GM12875 (cell line): ENCODE measurements around the gene RSPRY1.

ENCODE experiments used
- H3K4me3 ChIP-seq: one replicate; pipeline ENCODE4 v1.5.1; 2011; ENCODE audit warnings: low read depth, low read length, control low read depth
- TF ChIP-seq, protein P1 (sequence below): IDR thresholded peaks from 2 replicates; pipeline ENCODE4 v1.5.1; 2011; ENCODE audit warnings: low read depth, mild to moderate bottlenecking, control low read depth, inconsistent platforms, low read length, moderate library complexity, borderline replicate concordance; ENCODE audit not compliant: insufficient read depth

Gene RSPRY1

DNA sequence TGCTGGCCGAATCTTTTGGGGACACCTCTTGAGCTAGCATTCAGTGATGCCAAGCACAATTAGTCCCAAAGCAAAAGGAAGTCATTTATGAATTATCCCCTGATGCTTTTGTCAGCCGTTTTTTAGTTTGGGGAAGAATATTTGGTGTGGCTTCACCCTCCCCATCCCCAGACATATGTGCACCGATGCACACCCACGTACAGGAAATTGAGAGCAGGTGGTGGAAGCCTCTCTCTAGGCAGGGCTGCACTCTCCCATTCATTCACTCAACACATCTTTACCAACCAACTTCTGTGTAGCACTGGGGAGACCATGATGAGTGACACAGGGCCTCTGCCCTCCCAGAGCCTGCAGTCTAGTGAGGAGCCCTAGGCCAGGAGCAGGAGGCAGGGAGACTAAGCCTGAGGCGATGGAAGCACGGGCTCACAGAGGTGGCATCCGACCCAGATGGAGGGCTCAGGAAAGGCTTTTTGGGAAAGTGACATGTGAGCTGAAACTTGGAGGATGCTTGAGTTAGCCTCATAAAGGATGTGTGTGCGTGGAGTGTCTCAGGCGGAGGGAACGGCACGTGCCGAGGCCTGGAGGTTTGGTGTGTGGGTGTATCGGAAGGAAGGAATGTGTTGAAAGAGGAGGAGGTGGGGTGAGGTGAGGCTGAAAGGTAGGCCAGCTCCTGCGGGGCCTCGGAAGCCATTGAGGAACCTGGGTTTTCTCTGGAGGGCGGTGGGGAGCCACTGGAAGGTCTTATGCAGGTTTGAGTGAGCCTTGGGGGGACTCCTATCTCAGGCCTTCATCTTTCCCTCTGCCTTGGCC, 44.1 kb upstream of the RSPRY1 start:
- TF ChIP-seq, protein P1, sequence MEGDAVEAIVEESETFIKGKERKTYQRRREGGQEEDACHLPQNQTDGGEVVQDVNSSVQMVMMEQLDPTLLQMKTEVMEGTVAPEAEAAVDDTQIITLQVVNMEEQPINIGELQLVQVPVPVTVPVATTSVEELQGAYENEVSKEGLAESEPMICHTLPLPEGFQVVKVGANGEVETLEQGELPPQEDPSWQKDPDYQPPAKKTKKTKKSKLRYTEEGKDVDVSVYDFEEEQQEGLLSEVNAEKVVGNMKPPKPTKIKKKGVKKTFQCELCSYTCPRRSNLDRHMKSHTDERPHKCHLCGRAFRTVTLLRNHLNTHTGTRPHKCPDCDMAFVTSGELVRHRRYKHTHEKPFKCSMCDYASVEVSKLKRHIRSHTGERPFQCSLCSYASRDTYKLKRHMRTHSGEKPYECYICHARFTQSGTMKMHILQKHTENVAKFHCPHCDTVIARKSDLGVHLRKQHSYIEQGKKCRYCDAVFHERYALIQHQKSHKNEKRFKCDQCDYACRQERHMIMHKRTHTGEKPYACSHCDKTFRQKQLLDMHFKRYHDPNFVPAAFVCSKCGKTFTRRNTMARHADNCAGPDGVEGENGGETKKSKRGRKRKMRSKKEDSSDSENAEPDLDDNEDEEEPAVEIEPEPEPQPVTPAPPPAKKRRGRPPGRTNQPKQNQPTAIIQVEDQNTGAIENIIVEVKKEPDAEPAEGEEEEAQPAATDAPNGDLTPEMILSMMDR = no peak
- no peak overlapping the region for H3K4me3 ChIP-seq

DNA sequence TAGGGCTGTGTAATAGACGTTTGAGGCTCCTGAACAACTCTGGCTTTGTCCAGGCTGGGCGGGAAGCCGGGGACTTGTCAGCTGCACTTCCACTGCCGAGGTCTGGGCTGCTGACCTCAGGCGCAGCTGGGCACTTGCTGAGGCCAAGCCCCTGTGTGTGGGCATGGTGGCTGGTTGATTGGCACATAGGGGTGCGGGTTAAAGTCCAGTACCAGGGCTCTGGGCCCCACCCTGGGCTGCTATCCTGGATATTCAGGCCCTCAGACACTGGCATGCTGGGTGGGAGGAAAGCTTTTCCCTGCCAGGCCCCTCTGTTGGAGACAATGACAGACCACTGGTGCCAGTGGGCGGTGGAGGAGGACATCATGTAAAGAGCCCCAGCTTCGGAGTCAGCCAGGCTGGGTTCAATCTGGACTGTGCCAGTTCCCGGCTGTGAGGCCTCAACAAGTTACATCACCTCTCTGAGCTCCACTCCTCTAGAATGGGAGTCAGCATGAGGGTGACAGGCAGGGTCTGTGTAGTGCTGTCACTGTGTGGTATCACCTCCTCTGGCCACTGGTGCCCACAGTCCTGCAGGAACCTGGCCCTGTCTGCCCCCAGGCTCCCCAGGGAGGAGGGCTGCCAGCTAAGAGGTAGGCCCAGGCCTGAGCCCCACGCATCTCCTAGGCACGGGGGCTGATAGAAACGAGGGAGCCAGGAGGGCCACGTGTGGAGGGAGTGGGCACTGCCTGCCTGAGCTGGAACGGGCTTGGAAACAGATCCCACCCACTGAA, 42.8 kb upstream of the RSPRY1 start:
- TF ChIP-seq, protein P1 = no peak
- no peak overlapping the region for H3K4me3 ChIP-seq

DNA sequence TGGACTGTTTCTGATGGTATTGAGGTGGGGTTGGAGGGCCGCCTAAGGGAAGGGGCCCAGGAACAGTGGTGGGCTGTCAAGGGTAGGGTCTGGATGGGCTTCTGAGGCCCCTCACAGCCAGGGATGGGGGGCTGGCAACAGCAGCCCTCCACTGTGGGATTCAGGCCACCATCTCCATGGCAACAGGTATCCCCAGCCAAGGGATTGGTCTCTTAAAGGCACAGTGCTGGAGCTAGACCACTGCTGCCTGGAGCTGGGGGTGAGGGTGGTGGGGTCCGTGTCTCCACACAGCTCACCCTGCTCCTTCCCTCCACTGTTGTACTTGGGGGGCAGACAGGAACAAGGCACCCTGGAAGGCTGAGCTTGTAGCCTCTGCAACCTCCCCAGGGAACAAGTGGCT, 42.1 kb upstream of the RSPRY1 start:
- TF ChIP-seq, protein P1 = no peak
- no peak overlapping the region for H3K4me3 ChIP-seq

DNA sequence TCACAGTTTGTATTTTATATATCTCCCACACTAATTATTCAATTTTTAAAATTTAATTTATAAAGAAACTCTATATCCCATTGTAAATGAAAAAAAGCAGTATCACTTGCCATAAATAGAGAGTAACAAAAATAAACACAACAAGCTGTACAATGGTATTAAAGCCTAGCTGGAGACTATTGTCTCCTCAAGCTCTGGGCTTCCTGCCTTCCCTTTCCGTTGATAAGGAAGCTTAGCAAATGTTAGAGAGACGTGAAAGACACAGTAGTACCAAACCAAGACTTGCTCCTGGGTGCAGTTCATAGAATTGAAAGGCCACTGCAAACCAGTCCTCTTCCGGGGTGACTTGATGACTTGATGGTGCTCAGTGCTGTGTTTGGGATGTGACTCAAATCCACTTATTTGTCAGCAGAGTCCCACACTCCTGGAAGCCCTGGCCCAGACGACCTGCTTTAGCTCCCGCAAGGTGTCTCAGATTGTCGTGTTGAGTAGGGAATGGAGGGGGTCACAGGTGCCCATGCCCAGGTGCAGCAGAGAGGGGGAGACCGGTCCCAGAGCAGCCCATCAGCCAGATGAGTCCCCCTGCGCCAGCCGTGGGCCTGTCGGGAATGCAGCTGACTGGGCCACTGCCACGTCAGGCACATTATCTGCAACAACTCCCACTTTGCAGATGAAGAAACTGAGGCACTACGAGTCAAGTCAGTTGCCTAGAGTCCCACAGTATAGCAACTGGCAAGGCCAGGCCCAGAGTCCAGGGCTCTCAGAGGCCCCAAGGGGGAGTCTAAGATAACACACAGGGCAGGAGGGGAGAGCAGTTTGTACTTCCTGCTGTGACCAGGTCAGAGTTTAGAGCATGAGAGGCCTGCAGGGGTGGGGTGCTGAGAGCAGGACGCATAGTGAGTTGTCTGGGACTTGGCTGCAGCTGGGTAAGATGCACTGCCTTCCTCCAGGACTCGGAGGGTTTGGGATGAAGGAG, 40.8 kb upstream of the RSPRY1 start:
- TF ChIP-seq, protein P1 = no peak
- H3K4me3 ChIP-seq = no peak overlapping the region

DNA sequence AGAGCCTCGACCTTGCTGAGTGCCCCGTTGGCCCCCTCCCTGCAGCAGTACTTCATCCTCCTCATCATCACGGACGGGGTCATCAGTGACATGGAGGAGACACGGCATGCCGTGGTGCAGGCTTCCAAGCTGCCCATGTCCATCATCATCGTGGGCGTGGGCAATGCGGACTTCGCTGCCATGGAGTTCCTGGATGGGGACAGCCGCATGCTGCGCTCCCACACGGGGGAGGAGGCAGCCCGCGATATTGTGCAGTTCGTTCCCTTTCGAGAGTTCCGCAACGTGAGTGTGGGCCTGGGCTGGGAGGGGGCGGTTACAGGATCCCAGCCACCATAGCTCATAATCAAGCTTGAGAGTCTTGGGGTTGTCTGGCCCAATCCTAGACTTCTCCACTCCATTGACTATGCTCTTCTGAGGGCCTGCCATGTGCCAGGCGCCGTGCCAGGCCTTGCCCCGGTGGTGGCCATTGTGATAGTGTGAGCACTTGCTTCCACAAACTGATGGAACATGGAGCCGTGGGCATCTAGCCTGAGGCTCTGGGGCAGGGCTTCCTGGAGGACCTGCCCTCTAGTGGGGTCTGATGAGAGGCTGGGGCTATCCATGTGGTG, 40.0 kb upstream of the RSPRY1 start:
- TF ChIP-seq, protein P1 = no peak
- no peak overlapping the region for H3K4me3 ChIP-seq

DNA sequence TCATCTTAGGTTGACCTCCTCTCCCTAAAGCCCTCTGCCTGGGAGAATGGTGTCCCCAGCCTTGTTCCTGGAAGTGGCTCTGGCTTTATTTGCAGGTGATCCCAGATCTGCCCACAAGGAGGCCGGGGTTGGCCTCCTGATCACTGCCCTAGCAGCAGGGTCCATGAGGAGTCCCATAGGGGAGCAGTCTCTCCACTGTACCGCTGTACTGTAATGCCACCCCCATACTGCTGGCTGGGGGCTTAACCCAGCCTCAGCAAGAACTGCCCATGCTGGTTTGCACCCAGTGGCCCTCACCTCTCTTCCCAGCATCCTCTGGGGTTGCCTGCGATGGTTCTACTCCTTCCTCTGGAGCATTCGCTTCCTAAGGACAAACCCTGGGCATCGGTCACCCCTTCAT, 39.4 kb upstream of the RSPRY1 start:
- H3K4me3 ChIP-seq = no peak overlapping the region
- TF ChIP-seq, protein P1 = peak; percentile 21; the same call in 1 of the 2 replicates
